Uterine smooth muscle cell (primary cell): Measurements from ENCODE around the gene ST8SIA3. TPM values are rescaled to one million over a fixed set of nuclear protein-coding genes. Genes with fewer than 3 reads are reported as not detected.

Experiments used
- total RNA-seq: library from RNA; depleted of rRNA; stranded (reverse); fragments of >200 nt; gene quantifications from 2 replicates; pipeline ENCODE4 v1.2.3, GENCODE V29; 2014

Gene ST8SIA3, protein sequence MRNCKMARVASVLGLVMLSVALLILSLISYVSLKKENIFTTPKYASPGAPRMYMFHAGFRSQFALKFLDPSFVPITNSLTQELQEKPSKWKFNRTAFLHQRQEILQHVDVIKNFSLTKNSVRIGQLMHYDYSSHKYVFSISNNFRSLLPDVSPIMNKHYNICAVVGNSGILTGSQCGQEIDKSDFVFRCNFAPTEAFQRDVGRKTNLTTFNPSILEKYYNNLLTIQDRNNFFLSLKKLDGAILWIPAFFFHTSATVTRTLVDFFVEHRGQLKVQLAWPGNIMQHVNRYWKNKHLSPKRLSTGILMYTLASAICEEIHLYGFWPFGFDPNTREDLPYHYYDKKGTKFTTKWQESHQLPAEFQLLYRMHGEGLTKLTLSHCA
- not detected in 2 replicates for total RNA-seq

DNA sequence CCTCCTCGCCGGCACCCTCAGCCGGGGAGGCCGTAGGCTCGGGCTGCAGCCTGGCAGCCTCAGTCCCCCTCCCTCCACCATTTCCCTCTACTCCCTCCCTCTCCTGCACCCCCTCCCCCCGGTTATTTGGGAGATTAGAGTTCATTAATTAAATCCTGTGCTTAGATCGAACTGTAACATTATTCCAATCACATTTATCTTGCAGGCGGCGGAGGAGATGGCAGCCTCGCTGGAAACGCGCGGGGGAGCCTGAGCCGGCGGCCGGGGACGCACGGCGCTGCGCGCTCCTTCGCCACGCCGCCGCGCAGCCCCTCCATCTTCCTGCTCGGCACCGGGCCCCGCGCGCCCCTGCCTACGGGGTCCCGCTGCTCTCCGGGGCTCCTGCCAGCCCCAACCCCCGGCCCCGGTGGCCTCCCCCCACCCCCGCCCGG, at the start of gene ST8SIA3:
ST8SIA3 (plus strand) TSS at position 287 of the 431 bp plus-strand sequence. CDS start 290 bp downstream, outside the sequence.

Other genes with a start within 250 kb of the ST8SIA3 start
- not detected in 2 replicates for gene BOD1L2, start 205.5 kb upstream of the ST8SIA3 start, total RNA-seq
- under 0.01 TPM in 2 replicates for gene ONECUT2, start 82.8 kb downstream of the ST8SIA3 start, total RNA-seq
- gene FECH, start 234.1 kb downstream of the ST8SIA3 start, total RNA-seq = 21.2 and 35.6 TPM in 2 replicates